ENCODE results near the gene KIF1B. TPM values are rescaled to one million over a fixed set of nuclear protein-coding genes. Genes with fewer than 3 reads are reported as not detected.

The KIF1B gene
- total RNA-seq, 1 donor from 2014 or later: 67.7 TPM

- Mint-ChIP-seq H3K4me1 (no peaks in the 10 kb centered on the region), H3K27ac (peak overlapping the region; percentile 10), H3K4me3 (no peak overlapping the region), H3K9me3 (no peaks in the 10 kb centered on the region), H3K27me3 (ENCODE audit: low read depth) (no peaks in the 10 kb centered on the region), H3K36me3 (peaks cover 17% of the 10 kb centered on the region)
- no peak for DNase-seq (ENCODE audit: low spot score in 2 of 2, unreplicated experiment in 2 of 2)
- no peak for TF ChIP-seq CTCF (IDR thresholded peaks at IDR 0.05; ENCODE audit: unreplicated experiment)
Measured at GRCh38 chr1:10319750-10320149, 109.4 kb downstream of the KIF1B start.

- H3K36me3 Mint-ChIP-seq: peaks cover 20% of the 10 kb centered on the region
- DNase-seq (ENCODE audit: low spot score in 2 of 2, unreplicated experiment in 2 of 2): no peak
- TF ChIP-seq CTCF (IDR thresholded peaks at IDR 0.05; ENCODE audit: unreplicated experiment): no peak
- no peaks in the 10 kb centered on the region for H3K27me3 Mint-ChIP-seq (ENCODE audit: low read depth)
- no peaks in the 10 kb centered on the region for H3K4me1 Mint-ChIP-seq
- H3K27ac Mint-ChIP-seq: no peak overlapping the region
- H3K9me3 Mint-ChIP-seq: no peaks in the 10 kb centered on the region
- H3K4me3 Mint-ChIP-seq: no peak overlapping the region
Measured at GRCh38 chr1:10320336-10320735, 110.0 kb downstream of the KIF1B start.

- H3K4me1 Mint-ChIP-seq: no peaks in the 10 kb centered on the region
- H3K4me3 Mint-ChIP-seq: no peak overlapping the region
- H3K9me3 Mint-ChIP-seq: no peaks in the 10 kb centered on the region
- no peak overlapping the region for H3K27ac Mint-ChIP-seq
- no peak for TF ChIP-seq CTCF (IDR thresholded peaks at IDR 0.05; ENCODE audit: unreplicated experiment)
- DNase-seq (ENCODE audit: low spot score in 2 of 2, unreplicated experiment in 2 of 2): no peak
- no peaks in the 10 kb centered on the region for H3K27me3 Mint-ChIP-seq (ENCODE audit: low read depth)
- H3K36me3 Mint-ChIP-seq: peaks cover 32% of the 10 kb centered on the region
Measured at GRCh38 chr1:10322821-10323220, 112.5 kb downstream of the KIF1B start.

GRCh38 chr1:10324627-10325026 is 114.3 kb downstream of the KIF1B start:
- no peak overlapping the region for H3K27ac Mint-ChIP-seq
- no peak overlapping the region for H3K4me3 Mint-ChIP-seq
- H3K4me1 Mint-ChIP-seq: peaks cover 6% of the 10 kb centered on the region
- H3K9me3 Mint-ChIP-seq: no peaks in the 10 kb centered on the region
- no peaks in the 10 kb centered on the region for H3K27me3 Mint-ChIP-seq (ENCODE audit: low read depth)
- DNase-seq (ENCODE audit: low spot score in 2 of 2, unreplicated experiment in 2 of 2): no peak
- peaks cover 32% of the 10 kb centered on the region for H3K36me3 Mint-ChIP-seq
- no peak for TF ChIP-seq CTCF (IDR thresholded peaks at IDR 0.05; ENCODE audit: unreplicated experiment)

- Mint-ChIP-seq H3K9me3 (no peaks in the 10 kb centered on the region), H3K27me3 (ENCODE audit: low read depth) (no peaks in the 10 kb centered on the region), H3K36me3 (peaks cover 32% of the 10 kb centered on the region), H3K4me3 (no peak overlapping the region), H3K4me1 (peaks cover 10% of the 10 kb centered on the region), H3K27ac (no peak overlapping the region)
- no peak for DNase-seq (ENCODE audit: low spot score in 2 of 2, unreplicated experiment in 2 of 2)
- TF ChIP-seq CTCF (IDR thresholded peaks at IDR 0.05; ENCODE audit: unreplicated experiment): no peak
Measured at GRCh38 chr1:10325521-10325920, 115.2 kb downstream of the KIF1B start.

- Mint-ChIP-seq H3K27me3 (ENCODE audit: low read depth) (no peaks in the 10 kb centered on the region), H3K27ac (no peak overlapping the region), H3K4me3 (no peak overlapping the region), H3K9me3 (no peaks in the 10 kb centered on the region), H3K36me3 (peaks cover 34% of the 10 kb centered on the region), H3K4me1 (peaks cover 10% of the 10 kb centered on the region)
- no peak for DNase-seq (ENCODE audit: low spot score in 2 of 2, unreplicated experiment in 2 of 2)
- no peak for TF ChIP-seq CTCF (IDR thresholded peaks at IDR 0.05; ENCODE audit: unreplicated experiment)
Measured at GRCh38 chr1:10326251-10326650, 115.9 kb downstream of the KIF1B start.
